ENCODE data around the gene ATXN1.

Gene ATXN1

DNA sequence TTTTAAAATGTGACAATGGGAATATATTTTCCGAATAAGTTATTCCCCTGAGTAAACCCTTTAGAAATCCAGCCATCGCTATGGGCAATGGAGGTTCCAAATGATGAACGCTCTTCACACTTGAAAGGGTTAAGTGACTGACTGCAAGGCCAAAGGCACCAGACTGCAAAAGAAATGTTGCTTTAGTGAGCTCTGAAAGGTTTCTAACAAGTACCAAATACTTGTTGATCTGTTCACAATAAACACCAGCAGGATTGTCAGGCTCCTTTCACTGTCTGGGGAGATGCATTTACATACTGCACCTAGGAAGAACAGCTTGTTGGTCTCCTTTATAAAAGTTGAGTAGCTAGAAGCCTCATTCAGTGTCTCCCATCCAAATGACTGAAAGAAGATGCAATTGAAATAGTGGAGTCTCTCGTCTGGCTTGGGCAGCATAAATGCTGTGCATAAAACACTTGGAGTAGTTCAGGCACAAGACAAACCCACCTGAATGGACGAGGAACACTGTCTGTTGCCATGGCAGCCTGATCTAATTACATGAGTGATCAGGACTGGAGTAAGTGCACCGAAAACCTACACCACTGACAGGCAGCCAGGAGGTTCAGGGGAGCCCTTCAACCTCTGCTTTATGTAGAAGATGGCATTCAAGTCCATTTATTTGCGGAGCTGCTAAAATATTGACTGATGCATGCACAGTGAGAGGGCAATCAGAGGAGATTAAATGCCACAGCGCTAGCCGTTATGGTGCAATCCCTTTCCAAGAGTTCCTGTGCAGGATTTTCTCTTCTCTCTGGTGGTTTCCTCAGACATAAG lies 2.9 kb downstream of the ATXN1 start:
- peak overlapping the region; percentile 10 for H3K27ac Mint-ChIP-seq
- H3K9me3 Mint-ChIP-seq, result no peaks in the 10 kb centered on the region
- H3K27me3 Mint-ChIP-seq, result no peaks in the 10 kb centered on the region
- peaks cover 65% of the 10 kb centered on the region for H3K4me1 Mint-ChIP-seq
- H3K4me3 Mint-ChIP-seq, result peak overlapping the region; percentile 93
- H3K36me3 Mint-ChIP-seq, result no peaks in the 10 kb centered on the region

DNA sequence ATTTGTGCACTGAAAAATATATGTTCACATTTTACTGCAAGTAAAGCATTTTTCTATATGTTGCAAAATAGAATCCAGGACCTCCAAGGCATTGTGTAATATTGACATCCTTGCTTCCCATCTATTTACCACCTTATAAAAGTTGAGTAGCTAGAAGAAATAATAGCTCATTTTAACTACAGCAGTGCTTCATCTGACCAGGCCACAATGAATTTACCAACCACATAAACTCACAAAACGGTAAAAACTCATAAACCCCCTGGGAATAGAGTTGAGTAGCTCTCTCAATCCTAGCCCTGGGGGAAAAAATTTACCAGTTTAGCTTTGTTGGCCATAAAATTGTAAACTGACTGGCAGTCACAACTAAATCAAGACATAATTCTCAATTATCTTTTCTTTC lies 3.9 kb downstream of the ATXN1 start:
- no peak overlapping the region for H3K27ac Mint-ChIP-seq
- no peaks in the 10 kb centered on the region for H3K9me3 Mint-ChIP-seq
- H3K4me3 Mint-ChIP-seq, result peak overlapping the region; percentile 36
- H3K4me1 Mint-ChIP-seq, result peaks cover 66% of the 10 kb centered on the region
- peaks cover 5% of the 10 kb centered on the region for H3K36me3 Mint-ChIP-seq
- H3K27me3 Mint-ChIP-seq, result no peaks in the 10 kb centered on the region

DNA sequence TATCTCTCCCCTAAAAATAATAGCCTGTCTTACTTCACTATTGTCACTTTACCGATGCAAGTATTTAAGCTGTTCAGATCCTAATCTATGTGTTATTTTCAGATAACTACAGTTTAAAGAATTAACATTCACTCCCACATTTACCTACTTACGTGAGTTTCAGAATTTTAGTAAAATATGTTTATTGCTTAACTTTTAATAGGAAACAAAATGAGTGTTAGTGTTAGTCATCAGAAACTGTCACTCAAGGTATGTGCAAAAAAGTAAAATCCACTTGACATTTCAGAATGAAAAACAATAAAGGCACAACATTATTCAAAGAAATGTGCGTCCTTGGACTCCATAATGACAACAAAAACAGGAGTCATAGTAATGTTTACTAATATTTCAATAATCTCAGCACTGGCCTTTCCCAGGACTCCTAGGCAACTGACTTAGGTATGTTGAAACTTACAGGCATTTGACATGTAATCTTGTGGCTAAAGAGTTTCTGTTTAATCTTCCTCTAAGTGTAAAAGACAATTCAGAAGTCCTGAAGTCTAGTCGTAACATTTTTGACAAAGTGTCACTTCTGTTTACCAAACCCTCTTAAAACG lies 4.5 kb downstream of the ATXN1 start:
- peak overlapping the region; percentile 71 for H3K27ac Mint-ChIP-seq
- H3K4me1 Mint-ChIP-seq, result peaks cover 67% of the 10 kb centered on the region
- peak overlapping the region; percentile 36 for H3K4me3 Mint-ChIP-seq
- peaks cover 5% of the 10 kb centered on the region for H3K36me3 Mint-ChIP-seq
- H3K9me3 Mint-ChIP-seq, result no peaks in the 10 kb centered on the region
- no peaks in the 10 kb centered on the region for H3K27me3 Mint-ChIP-seq

DNA sequence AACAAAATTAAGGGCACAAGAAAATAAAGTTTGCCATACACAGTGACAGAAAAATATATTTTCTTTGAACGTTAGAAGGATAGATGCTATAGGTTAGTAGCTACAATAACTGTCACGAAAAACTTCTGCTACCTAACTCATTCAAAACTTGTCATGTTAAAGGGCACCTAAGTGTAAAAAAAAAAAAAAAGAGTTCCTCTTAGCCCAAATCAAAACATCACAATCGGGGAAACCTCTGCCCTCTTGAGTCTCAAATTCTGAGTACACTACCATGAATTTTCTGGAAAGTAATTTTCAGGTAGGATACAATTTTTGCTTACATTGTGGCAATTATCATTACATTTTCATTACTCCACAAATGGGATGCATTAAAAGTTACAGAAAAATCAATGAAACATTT lies 5.7 kb downstream of the ATXN1 start:
- Mint-ChIP-seq H3K27ac (no peak overlapping the region), H3K27me3 (no peaks in the 10 kb centered on the region), H3K4me3 (no peak overlapping the region), H3K9me3 (no peaks in the 10 kb centered on the region), H3K36me3 (peaks cover 7% of the 10 kb centered on the region), H3K4me1 (peaks cover 69% of the 10 kb centered on the region)

DNA sequence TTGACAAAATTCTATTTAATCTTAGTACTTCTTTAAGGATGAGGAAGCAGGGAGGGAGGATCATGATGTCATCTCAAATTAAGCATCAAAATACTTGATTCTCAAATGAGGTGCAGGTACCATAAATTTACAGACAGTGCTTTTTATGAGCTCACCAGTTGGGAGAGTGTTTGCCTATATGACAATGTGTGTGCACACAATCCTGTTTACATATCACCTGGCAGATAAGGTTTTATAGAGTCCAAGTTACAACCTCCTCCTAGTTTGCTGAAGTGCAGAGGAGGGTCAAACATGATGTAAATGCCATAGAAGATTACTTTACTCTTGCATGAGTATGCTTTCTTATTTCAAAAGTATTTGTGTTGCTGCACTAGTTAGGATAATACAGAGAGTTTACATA lies 6.4 kb downstream of the ATXN1 start:
- Mint-ChIP-seq H3K4me1 (peaks cover 73% of the 10 kb centered on the region), H3K36me3 (peaks cover 7% of the 10 kb centered on the region), H3K9me3 (no peaks in the 10 kb centered on the region), H3K27me3 (no peaks in the 10 kb centered on the region), H3K4me3 (no peak overlapping the region), H3K27ac (no peak overlapping the region)

DNA sequence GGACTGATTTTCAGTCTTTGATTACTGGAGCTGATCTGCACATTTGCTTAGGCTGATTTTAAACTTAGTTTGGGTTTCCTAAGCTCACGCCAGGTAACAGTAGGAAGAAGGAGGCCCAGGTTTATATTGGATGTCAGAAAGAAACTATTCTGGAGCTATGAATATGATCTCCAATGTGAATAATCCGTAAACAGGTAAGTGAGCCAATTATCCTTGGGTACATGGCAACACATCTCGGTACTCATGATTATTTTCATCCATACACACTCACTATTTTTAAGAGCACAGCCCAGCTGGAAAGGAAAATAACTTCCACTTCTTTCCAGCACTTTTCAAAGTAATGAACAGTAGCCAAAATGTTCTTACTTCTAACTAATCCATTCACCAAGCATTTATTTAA lies 7.0 kb downstream of the ATXN1 start:
- H3K4me1 Mint-ChIP-seq, result peaks cover 73% of the 10 kb centered on the region
- H3K36me3 Mint-ChIP-seq, result peaks cover 10% of the 10 kb centered on the region
- H3K27me3 Mint-ChIP-seq, result no peaks in the 10 kb centered on the region
- no peaks in the 10 kb centered on the region for H3K9me3 Mint-ChIP-seq
- no peak overlapping the region for H3K4me3 Mint-ChIP-seq
- H3K27ac Mint-ChIP-seq, result no peak overlapping the region

DNA sequence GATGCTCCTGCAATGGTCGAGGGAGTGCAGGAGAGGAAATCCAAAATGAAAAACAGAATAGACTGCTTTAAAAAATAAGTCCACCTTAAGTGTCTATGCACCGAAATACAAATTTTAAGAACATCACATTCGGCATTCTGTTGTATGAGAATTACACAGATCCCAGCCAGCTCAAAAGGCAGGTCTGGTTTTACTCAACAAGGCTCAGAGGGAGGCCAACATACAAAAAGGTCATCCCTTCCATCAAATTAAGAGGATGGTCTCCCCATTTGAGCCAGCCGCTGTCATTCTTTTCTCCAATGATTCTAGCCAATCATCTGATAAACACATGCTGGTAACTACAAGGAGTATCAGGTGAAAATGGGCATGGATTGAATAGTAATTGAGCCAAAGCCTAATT lies 7.9 kb downstream of the ATXN1 start:
- Mint-ChIP-seq H3K4me1 (peaks cover 71% of the 10 kb centered on the region), H3K9me3 (no peaks in the 10 kb centered on the region), H3K4me3 (no peak overlapping the region), H3K36me3 (peaks cover 10% of the 10 kb centered on the region), H3K27me3 (no peaks in the 10 kb centered on the region), H3K27ac (no peak overlapping the region)

DNA sequence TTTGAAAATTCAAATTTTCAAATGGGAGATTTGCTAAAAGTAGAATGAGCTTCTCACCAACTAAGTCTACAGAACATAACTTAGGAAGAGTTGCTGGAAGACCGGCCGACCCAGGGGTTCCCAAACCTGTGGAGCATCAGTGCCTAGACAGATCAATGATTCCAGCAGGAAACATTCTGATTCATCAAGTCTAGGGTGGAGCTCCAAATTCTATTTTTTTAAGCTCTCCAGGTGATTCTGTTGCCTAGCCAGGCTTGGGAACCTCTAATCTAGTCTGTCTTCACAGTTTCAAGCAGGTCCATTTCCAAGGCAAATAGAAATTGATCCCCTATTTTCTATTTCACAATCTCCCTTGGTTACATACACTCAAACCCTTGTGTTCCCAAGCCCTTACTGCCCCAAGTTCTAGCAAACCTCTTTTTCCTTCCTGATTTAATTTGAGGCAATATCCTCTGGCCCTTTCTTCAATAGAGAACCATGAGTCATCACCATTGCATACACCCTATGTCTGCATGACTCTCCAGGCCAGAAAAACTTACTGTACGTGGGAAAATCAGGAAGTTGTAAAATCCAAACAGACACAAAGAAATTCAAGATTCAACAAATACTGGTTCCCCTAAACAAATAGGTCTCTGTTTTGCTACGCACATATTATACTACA lies 8.9 kb downstream of the ATXN1 start:
- Mint-ChIP-seq H3K9me3 (no peaks in the 10 kb centered on the region), H3K36me3 (peaks cover 11% of the 10 kb centered on the region), H3K27ac (no peak overlapping the region), H3K4me3 (no peak overlapping the region), H3K27me3 (no peaks in the 10 kb centered on the region), H3K4me1 (peaks cover 68% of the 10 kb centered on the region)

DNA sequence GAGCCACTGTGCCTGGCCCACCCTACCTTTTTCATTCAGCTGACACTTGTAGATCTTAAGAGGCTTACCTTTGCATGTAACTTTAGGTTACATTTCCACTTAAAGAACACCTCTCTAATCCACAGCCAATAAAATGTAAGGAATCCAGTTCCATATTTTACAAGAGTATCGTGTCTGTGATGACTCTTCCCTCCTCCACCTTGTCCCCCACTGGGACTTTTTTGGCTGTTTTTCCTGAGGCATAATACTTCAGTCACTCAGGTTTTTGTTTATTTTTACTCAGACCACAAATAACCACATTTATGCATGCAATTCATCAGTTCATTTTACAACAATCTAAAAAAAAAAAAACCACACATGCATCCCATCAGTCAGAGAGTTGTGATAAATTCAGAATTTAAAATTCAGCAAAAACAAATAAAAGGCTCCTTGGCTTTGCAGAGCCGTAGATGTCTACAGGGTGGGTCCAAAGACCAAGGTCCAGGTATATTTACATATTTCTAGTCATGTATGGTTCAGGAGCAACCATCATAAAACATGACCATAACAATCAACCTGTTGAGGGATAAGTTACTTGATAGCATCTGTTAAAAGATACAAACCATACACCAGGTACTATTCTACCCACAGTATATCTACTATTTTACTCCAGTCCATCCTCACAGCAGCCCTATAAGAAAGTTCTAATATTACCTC lies 9.9 kb downstream of the ATXN1 start:
- H3K4me3 Mint-ChIP-seq, result no peak overlapping the region
- H3K36me3 Mint-ChIP-seq, result peaks cover 11% of the 10 kb centered on the region
- no peaks in the 10 kb centered on the region for H3K27me3 Mint-ChIP-seq
- H3K27ac Mint-ChIP-seq, result no peak overlapping the region
- H3K9me3 Mint-ChIP-seq, result no peaks in the 10 kb centered on the region
- peaks cover 67% of the 10 kb centered on the region for H3K4me1 Mint-ChIP-seq

DNA sequence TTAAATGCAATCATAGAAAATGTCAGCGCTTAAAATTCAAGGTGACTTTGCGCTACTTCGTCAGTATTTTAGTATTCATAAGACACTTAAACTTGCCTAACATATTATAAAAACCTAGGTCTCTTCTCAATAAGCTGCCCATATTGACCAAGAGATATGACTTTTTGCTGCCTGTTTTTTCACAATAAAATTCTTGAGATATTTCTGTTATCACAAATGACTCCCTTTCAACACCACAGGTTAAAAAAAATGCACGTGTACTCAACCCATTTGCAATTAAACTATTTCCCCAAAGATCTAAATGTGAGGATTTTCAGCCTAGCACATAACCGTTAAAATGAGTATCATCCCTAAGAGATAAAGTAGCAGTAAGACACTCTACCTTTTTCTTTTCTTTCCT lies 10.7 kb downstream of the ATXN1 start:
- Mint-ChIP-seq H3K4me1 (peaks cover 71% of the 10 kb centered on the region), H3K36me3 (peaks cover 11% of the 10 kb centered on the region), H3K27ac (no peak overlapping the region), H3K9me3 (no peaks in the 10 kb centered on the region), H3K4me3 (no peak overlapping the region), H3K27me3 (no peaks in the 10 kb centered on the region)

DNA sequence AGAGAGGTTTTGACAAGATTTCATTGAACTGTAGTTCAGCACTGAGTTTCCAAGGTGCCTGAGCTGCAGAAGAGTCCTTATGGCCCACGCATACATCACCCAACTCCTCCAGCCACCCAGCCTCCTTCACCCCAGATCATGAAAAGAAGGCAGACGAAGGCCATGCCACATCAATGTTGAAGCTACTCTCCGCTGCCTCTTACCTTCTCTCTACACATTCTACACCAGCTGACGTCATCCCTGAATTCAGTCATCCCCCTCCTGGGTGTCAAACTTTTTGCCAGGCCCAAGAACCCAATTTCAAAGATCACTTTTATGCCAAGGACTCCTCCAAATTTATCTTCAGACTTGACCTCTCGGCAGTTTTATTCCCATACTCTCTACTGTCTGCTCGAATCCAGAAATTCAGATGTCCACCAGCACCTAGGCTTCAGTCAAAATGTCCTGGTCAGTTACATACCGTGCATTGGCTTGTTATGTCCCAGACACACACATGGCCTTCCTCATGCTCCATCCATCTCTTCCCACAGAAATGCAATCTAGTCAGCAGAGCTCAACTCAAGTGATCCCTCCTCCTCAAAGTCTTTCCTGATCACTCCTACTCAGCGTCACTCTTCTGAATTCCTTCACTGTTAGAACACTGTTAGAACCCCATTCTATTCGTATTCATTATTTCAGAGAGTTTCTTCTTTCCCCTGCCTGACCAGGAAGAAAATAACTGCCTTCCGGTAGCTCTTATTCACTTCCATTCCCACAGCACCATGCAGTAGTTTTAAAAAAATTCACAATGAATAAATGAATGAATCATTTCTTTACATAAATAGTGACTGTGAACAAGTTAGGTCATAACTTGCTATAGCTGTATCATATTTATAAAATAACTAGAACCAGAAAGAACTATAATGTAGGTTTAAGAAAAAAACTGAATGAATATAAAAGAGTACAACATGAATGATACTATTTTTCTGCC lies 11.5 kb downstream of the ATXN1 start:
- Mint-ChIP-seq H3K27me3 (no peaks in the 10 kb centered on the region), H3K4me3 (no peak overlapping the region), H3K27ac (no peak overlapping the region), H3K36me3 (peaks cover 11% of the 10 kb centered on the region), H3K4me1 (peaks cover 69% of the 10 kb centered on the region), H3K9me3 (no peaks in the 10 kb centered on the region)

DNA sequence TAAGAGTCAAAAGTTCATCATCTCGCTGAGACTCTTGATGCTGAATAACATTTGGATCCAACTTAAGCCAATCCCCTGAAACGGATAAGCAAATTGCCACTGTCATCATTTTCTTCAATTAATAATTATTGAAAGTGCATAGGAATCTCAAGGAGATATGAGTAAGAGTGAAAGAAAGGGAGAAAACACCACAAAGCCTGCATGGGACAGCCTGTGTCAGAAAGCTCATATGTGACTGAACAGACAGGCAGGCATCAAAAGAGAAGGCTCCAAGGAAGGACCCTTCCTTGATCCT lies 13.3 kb downstream of the ATXN1 start:
- Mint-ChIP-seq H3K36me3 (peaks cover 13% of the 10 kb centered on the region), H3K4me1 (peaks cover 69% of the 10 kb centered on the region), H3K27ac (no peak overlapping the region), H3K9me3 (no peaks in the 10 kb centered on the region), H3K4me3 (no peak overlapping the region), H3K27me3 (no peaks in the 10 kb centered on the region)

DNA sequence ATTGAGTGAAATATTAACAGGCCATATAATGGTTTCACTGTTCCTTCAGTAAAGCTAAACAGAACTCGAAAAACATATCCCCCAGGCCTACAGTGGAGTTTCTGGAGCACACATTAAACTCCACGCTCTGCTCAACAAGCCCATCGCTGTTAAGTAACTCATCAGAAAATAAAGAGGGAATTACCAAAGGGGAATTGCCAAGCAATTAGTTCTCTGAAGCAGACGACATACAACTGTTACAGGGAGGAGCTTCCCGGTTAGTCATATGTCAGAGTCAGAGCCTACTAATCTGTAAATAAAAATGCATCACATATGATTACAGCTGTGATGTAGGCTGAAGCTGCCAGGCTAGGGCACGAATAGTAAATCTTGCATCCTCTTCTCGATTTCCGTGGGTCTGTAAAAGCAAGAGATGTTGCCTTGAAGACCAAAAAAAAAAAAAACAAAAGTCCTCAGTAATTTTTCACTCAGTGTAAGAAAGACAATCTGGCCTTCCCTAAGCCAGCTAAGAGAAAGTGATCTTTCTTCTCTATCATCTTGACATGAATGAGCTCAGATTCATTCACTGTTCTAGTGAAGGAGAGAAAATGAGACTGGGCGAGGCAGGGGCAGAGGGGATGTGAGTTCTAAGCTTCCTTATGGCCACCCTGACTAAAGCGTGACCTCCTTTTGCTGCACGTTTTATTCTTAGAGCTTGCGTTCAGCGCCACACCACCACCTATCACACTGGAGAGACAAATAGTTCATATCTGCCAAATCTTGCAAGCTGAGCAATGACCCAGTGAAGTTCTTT lies 13.8 kb downstream of the ATXN1 start:
- no peaks in the 10 kb centered on the region for H3K27me3 Mint-ChIP-seq
- H3K9me3 Mint-ChIP-seq, result no peaks in the 10 kb centered on the region
- peaks cover 69% of the 10 kb centered on the region for H3K4me1 Mint-ChIP-seq
- H3K4me3 Mint-ChIP-seq, result no peak overlapping the region
- H3K36me3 Mint-ChIP-seq, result peaks cover 11% of the 10 kb centered on the region
- H3K27ac Mint-ChIP-seq, result no peak overlapping the region

DNA sequence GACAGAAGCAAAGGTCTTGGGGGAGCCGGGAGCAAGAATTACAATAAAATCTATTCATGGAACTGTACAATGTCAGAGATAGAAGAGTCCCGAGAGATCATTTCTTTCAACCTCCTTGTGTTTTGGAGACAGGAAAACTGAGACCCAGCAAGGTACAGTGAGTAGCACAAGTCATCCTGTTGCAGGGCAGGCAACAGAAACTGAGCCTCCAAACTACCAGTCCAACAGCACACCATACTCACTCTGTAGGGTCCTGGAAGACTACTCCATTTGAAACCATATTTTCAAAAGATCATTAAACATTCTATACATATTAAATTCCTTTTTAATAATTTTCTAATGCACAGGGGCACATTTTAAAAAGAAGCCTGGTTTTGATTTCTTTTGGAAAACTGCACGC lies 14.4 kb downstream of the ATXN1 start:
- H3K27me3 Mint-ChIP-seq, result no peaks in the 10 kb centered on the region
- peaks cover 10% of the 10 kb centered on the region for H3K36me3 Mint-ChIP-seq
- no peaks in the 10 kb centered on the region for H3K9me3 Mint-ChIP-seq
- peaks cover 71% of the 10 kb centered on the region for H3K4me1 Mint-ChIP-seq
- no peak overlapping the region for H3K4me3 Mint-ChIP-seq
- no peak overlapping the region for H3K27ac Mint-ChIP-seq

Measured in activated naive CD4-positive, alpha-beta T cell treated with anti-CD3 and anti-CD28 coated beads, Interleukin-2, amount 50 U/mL, for 24 hours (primary cell).